Neural progenitor cell (in vitro differentiated cells): ENCODE results near the gene RNF25.

Experiments used
- CTCF ChIP-seq: fragments of 200-600 bp; sonication (generic); IDR thresholded peaks from 2 replicates; pipeline ENCODE4 v1.5.1; 2017; ENCODE audit warnings: antibody characterized with exemption, mild to moderate bottlenecking
- EZH2 ChIP-seq: fragments of 200-600 bp; sonication (generic); IDR thresholded peaks from 2 replicates; pipeline ENCODE4 v1.6.1; 2017; ENCODE audit warnings: antibody characterized with exemption, mild to moderate bottlenecking, moderate library complexity
- EZH2phosphoT487 ChIP-seq: fragments of 200-600 bp; sonication (generic); IDR thresholded peaks from 2 replicates; pipeline ENCODE4 v1.6.1; 2017; ENCODE audit warnings: antibody characterized with exemption

- peak; percentile 7 for TF ChIP-seq CTCF
- TF ChIP-seq EZH2: no peak
- TF ChIP-seq EZH2phosphoT487: no peak
These were observed 53.5 kb downstream of the RNF25 start for GRCh38 chr2:218618102-218618860.
